Measurements from ENCODE around the gene TEX10.

Gene TEX10

GRCh38 chr9:100379862-100380261 is 27.1 kb upstream of the TEX10 start:
- TF ChIP-seq, protein P1, sequence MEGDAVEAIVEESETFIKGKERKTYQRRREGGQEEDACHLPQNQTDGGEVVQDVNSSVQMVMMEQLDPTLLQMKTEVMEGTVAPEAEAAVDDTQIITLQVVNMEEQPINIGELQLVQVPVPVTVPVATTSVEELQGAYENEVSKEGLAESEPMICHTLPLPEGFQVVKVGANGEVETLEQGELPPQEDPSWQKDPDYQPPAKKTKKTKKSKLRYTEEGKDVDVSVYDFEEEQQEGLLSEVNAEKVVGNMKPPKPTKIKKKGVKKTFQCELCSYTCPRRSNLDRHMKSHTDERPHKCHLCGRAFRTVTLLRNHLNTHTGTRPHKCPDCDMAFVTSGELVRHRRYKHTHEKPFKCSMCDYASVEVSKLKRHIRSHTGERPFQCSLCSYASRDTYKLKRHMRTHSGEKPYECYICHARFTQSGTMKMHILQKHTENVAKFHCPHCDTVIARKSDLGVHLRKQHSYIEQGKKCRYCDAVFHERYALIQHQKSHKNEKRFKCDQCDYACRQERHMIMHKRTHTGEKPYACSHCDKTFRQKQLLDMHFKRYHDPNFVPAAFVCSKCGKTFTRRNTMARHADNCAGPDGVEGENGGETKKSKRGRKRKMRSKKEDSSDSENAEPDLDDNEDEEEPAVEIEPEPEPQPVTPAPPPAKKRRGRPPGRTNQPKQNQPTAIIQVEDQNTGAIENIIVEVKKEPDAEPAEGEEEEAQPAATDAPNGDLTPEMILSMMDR (IDR thresholded peaks at IDR 0.05; ENCODE audit: control insufficient read depth, extremely low read depth, insufficient read depth): no peak
- DNase-seq (ENCODE audit: low read depth): no peak
- H3K4me3 ChIP-seq (ENCODE audit: low read depth, low read length): no peak overlapping the region

DNA sequence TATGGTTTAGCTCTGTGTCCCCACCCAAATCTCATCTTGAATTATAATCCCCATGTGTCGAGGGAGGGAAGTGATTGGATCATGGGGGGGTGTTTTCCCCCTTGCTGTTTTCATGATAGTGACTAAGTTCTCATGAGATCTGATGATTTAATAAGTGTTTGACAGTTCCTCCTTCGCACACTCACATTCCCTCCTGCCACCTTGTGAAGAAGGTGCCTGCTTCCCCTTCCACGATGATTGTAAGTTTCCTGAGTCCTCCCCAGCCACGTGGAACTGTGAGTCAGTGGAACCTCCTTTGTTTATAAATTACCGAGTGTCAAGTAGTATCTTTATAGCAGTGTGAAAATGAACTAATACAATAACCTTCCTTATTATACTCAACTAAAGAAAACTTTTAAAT is 24.3 kb upstream of the TEX10 start:
- TF ChIP-seq, protein P1 (IDR thresholded peaks at IDR 0.05; ENCODE audit: control insufficient read depth, extremely low read depth, insufficient read depth): no peak
- DNase-seq (ENCODE audit: low read depth): no peak
- H3K4me3 ChIP-seq (ENCODE audit: low read depth, low read length): no peak overlapping the region

DNA sequence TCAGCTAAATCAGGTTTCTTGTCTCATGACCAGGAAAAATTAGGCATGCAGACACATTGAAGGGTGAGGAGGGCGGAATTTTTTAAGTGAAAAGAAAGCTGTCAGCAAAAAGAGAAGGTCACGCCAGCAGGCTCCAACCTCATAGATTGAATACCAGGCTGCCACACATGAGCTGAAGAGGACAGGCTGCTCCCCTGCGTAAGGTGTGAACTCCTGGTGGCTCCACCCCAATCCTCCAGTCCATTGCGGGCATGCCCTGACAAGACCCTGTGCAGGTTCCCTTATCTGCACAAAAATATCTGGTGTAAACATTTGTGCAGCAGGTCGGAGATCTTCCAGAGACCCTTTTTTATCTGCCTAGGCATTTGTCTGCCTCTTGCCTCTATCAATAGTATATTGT is 22.9 kb upstream of the TEX10 start:
- no peak for DNase-seq (ENCODE audit: low read depth)
- H3K4me3 ChIP-seq (ENCODE audit: low read depth, low read length): no peak overlapping the region
- TF ChIP-seq, protein P1 (IDR thresholded peaks at IDR 0.05; ENCODE audit: control insufficient read depth, extremely low read depth, insufficient read depth): no peak

DNA sequence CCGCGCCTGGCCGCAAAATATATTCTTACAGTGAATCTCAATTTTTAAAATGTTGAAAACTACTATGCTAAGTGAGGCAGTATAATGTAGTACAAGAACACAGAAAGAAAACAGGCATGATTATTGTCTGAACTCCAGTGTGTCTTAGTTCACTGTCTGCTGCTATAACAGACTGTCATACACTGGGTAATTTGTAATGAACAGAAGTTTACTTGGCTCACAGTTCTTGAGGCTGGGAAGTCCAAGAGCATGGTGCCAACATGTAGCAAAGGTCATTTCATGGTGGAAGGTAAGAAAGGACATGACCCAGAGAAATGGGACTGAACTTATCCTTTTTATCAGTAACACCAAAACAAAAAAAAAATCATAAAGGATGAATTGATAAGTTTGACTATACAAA is 19.9 kb upstream of the TEX10 start:
- no peak overlapping the region for H3K4me3 ChIP-seq (ENCODE audit: low read depth, low read length)
- TF ChIP-seq, protein P1 (IDR thresholded peaks at IDR 0.05; ENCODE audit: control insufficient read depth, extremely low read depth, insufficient read depth): no peak
- DNase-seq (ENCODE audit: low read depth): no peak

DNA sequence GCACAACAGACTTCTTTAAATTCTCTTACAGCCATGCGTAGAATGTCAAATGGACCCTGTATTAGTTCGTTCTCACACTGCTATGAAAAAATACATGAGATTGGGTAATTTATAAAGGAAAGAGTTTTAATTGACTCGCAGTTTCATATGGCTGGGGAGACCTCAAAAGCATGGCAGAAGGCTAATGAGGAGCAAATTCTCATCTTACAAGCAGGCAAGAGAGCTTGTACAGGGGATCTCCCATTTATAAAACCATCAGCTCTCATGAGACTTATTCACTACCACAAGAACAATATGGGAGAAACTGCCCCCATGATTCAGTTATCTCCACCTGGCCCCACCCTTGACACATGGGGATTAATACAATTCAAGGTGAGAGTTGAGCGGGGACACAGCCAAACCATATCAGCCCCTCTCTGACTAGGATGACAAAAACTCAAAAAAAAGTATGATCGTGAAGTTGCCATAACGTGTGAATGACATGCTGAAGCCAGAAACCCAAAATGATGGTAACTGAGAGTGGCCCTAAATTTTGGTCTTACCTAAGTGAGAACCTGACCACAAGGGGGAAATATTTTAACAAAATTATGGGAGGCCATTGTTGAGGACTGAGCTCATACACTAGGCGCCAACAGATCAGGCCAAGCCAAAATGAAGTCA is 17.5 kb upstream of the TEX10 start:
- TF ChIP-seq, protein P1 (IDR thresholded peaks at IDR 0.05; ENCODE audit: control insufficient read depth, extremely low read depth, insufficient read depth): no peak
- H3K4me3 ChIP-seq (ENCODE audit: low read depth, low read length): no peak overlapping the region
- DNase-seq (ENCODE audit: low read depth): no peak

- TF ChIP-seq, protein P1 (IDR thresholded peaks at IDR 0.05; ENCODE audit: control insufficient read depth, extremely low read depth, insufficient read depth): no peak
- no peak overlapping the region for H3K4me3 ChIP-seq (ENCODE audit: low read depth, low read length)
- no peak for DNase-seq (ENCODE audit: low read depth)
These were observed 15.9 kb upstream of the TEX10 start for GRCh38 chr9:100368672-100369071.

- DNase-seq (ENCODE audit: low read depth): no peak
- TF ChIP-seq, protein P1 (IDR thresholded peaks at IDR 0.05; ENCODE audit: control insufficient read depth, extremely low read depth, insufficient read depth): no peak
- no peak overlapping the region for H3K4me3 ChIP-seq (ENCODE audit: low read depth, low read length)
These were observed 13.4 kb upstream of the TEX10 start for GRCh38 chr9:100366121-100366520.

Measured in LNCaP clone FGC (cell line).